Glutamatergic neuron (in vitro differentiated cells): Measurements from ENCODE around the gene FGR. TPM values are rescaled to one million over a fixed set of nuclear protein-coding genes. Genes with fewer than 3 reads are reported as not detected.

Source experiments
- DNase-seq: peaks from one replicate; pipeline ENCODE4 v3.0.0; 2022
- H3K27ac Mint-ChIP-seq: one replicate; pipeline ENCODE4 v1.8.0; 2020; ENCODE audit warnings: mild to moderate bottlenecking, mixed read lengths, inconsistent platforms; ENCODE audit not compliant: unreplicated experiment
- H3K27me3 Mint-ChIP-seq: one replicate; pipeline ENCODE4 v1.8.0; 2020; ENCODE audit warnings: mild to moderate bottlenecking, moderate library complexity, mixed read lengths, inconsistent platforms; ENCODE audit not compliant: unreplicated experiment
- H3K36me3 Mint-ChIP-seq: one replicate; pipeline ENCODE4 v1.8.0; 2020; ENCODE audit warnings: mild to moderate bottlenecking, mixed read lengths, inconsistent platforms; ENCODE audit not compliant: unreplicated experiment
- H3K4me1 Mint-ChIP-seq: one replicate; pipeline ENCODE4 v1.8.0; 2020; ENCODE audit warnings: mild to moderate bottlenecking, low read depth, mixed read lengths, inconsistent platforms; ENCODE audit not compliant: unreplicated experiment
- H3K4me3 Mint-ChIP-seq: one replicate; pipeline ENCODE4 v1.8.0; 2020; ENCODE audit warnings: mild to moderate bottlenecking, mixed read lengths, inconsistent platforms; ENCODE audit not compliant: unreplicated experiment
- H3K9me3 Mint-ChIP-seq: one replicate; pipeline ENCODE4 v1.8.0; 2020; ENCODE audit warnings: mild to moderate bottlenecking, moderate library complexity, mixed read lengths, inconsistent platforms; ENCODE audit not compliant: unreplicated experiment
- total RNA-seq: library from RNA; stranded (reverse); fragmentation: NEBNext Ultra II Directional; extraction: Animal tissue kit (Norgen Biotek cat#: 25700); gene quantifications from one replicate; pipeline ENCODE4 v1.2.1, GENCODE V29; 2021; ENCODE audit not compliant: unreplicated experiment
- TF ChIP-seq, protein P1 (sequence below): fragments of 200-600 bp; sonication (generic); IDR thresholded peaks from one replicate; pipeline ENCODE4 v1.5.0; 2021; ENCODE audit not compliant: partially characterized antibody, unreplicated experiment

The FGR gene
- total RNA-seq, 1 donor from 2014 or later: not detected

DNA sequence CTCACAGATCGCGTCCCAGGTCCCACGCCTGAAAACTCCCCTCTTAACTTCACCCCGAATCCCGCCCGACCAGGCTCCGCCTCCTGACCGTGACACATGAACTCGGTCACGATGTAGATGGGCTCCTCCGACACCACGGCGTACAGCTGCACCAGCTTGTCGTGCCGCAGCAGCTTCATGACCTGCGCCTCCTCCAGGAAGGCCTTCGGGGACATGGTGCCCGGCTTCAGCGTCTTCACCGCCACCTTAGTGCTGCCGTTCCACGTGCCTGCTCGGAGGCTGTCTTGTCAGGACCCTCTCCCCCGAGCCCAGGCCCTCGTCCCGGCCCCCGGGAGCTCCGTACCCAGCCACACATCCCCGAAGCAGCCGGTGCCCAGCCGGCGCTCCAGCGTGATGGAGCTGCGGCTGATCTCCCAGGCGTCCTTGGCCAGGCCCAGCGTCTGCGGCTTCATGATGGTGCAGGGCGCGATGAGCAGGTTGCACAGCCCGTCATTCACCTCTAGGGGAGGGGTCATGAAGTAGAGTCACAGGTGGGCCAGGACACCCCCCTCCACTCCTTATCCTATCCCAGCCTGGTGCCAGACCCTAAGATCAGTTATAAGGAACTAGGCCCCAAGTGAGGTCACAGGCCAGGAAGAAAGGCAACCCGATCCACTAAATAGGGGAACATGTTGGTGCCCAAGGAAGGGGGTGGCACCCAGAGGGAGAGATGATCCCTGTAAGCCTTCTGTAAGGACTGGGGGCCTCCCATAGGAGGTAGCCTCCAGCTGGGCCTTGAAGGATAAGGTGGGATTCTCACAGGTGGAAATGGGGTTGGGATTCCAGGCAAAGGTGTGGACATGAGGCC, 19.4 kb downstream of the FGR start:
- H3K27me3 Mint-ChIP-seq: peaks cover 16% of the 10 kb centered on the region
- TF ChIP-seq, protein P1, sequence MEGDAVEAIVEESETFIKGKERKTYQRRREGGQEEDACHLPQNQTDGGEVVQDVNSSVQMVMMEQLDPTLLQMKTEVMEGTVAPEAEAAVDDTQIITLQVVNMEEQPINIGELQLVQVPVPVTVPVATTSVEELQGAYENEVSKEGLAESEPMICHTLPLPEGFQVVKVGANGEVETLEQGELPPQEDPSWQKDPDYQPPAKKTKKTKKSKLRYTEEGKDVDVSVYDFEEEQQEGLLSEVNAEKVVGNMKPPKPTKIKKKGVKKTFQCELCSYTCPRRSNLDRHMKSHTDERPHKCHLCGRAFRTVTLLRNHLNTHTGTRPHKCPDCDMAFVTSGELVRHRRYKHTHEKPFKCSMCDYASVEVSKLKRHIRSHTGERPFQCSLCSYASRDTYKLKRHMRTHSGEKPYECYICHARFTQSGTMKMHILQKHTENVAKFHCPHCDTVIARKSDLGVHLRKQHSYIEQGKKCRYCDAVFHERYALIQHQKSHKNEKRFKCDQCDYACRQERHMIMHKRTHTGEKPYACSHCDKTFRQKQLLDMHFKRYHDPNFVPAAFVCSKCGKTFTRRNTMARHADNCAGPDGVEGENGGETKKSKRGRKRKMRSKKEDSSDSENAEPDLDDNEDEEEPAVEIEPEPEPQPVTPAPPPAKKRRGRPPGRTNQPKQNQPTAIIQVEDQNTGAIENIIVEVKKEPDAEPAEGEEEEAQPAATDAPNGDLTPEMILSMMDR: no peak
- no peak for DNase-seq
- H3K36me3 Mint-ChIP-seq: no peaks in the 10 kb centered on the region
- H3K4me3 Mint-ChIP-seq: peak overlapping the region; percentile 85
- peaks cover 2% of the 10 kb centered on the region for H3K9me3 Mint-ChIP-seq
- no peak overlapping the region for H3K27ac Mint-ChIP-seq
- no peaks in the 10 kb centered on the region for H3K4me1 Mint-ChIP-seq

DNA sequence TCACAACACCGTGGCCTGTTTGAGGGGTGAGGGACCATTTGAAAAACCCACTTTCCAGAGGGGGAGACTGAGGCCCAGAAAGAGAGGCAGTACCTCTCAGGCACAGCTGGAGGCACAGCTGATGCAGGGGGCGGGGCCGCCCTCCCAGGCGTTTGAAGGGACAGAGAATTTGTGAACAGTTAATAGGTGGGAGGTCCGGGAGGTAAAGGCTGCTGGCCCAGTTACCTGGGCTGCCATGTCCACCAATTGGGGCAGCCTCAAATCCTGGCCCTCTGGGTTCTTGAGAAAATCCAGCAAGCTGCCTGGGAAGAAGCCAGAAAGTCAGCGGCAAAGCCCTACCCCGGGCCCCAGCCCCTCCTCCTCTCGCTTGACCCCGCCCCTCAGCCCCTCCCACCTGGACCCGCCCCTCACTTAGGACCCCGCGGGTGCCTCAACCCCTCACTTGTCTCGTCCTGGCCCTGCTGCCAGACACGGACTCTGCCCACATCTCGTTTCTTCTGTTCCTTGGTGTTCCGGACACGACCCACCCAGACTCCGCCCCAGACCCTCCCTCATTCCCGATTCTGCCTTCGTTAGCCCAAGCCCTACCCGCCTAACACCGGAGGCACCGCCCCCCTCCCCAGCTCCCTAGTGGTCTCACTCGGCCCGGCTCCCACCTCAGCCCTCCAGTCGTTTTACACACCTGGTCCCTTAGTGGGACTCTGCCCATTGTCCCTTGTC, 20.2 kb downstream of the FGR start:
- Mint-ChIP-seq H3K4me3 (peak overlapping the region; percentile 85), H3K27ac (no peak overlapping the region), H3K4me1 (no peaks in the 10 kb centered on the region), H3K36me3 (no peaks in the 10 kb centered on the region), H3K9me3 (peaks cover 2% of the 10 kb centered on the region), H3K27me3 (peaks cover 16% of the 10 kb centered on the region)
- peak; percentile 48 for DNase-seq
- TF ChIP-seq, protein P1: no peak

DNA sequence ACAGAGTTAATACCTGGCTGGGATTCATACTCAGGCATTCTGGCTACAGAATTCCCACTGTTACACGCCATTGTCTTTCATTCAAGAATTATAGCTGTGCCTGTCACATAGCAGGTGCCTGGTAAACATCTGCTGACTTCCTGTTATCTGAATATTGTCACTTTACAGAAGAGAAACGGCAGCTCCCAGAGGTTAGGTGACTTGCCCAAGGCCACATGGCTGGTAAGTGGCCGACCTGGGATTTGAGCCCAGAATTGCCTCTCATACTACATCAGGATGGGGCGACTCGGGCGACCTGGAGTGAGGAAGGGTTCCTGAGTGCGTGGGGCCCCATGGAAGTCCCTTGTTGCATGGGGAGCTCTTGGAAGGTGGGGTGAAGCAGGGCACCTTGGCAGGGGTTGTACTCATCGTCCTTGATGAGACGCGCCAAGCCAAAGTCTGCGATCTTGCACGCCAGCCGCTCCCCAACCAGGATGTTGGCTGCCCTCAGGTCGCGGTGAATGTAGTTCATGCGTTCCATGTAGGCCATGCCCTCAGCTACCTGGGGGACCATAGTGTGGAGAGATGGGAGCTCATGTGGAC, 20.9 kb downstream of the FGR start:
- Mint-ChIP-seq H3K4me1 (no peaks in the 10 kb centered on the region), H3K27ac (no peak overlapping the region), H3K4me3 (no peak overlapping the region), H3K27me3 (peaks cover 14% of the 10 kb centered on the region), H3K36me3 (no peaks in the 10 kb centered on the region), H3K9me3 (peaks cover 2% of the 10 kb centered on the region)
- TF ChIP-seq, protein P1: no peak
- no peak for DNase-seq

DNA sequence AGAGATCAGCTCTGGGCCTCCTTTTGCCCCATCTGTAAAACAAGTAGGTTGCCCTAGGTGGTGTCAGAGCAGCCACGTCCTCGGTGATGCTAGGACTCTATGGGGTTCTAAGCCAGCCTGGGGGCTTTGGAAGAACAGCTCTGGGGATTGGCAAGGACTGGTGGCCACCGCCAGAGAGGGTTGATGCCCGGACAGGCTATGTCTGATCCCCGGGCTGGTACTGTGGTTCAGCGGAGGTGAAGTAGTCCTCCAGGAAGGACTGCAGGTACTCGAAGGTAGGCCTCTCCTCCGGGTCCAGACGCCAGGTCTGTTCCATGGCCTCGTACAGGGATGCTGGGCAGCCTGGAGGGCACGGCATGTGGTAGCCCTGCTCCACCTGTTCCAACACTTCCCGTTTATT, 22.3 kb downstream of the FGR start:
- Mint-ChIP-seq H3K27ac (no peak overlapping the region), H3K4me3 (no peak overlapping the region), H3K36me3 (no peaks in the 10 kb centered on the region), H3K4me1 (no peaks in the 10 kb centered on the region), H3K27me3 (peaks cover 14% of the 10 kb centered on the region), H3K9me3 (no peaks in the 10 kb centered on the region)
- DNase-seq: no peak
- TF ChIP-seq, protein P1: no peak
